Transverse colon (tissue), 4 donors: ENCODE data around the gene GDE1. TPM values are rescaled to one million over a fixed set of nuclear protein-coding genes. Genes with fewer than 3 reads are reported as not detected.

Experiments used
- DNase-seq: peaks from one replicate; pipeline ENCODE4 v3.0.0-alpha.2; 2019
- H3K27ac ChIP-seq, 4 donors: fragments of 200-600 bp; sonication (generic); 2 replicates each; pipeline ENCODE4 v1.5.1; 2016 to 2018; ENCODE audit warnings: inconsistent platforms in 4 of 4
- H3K27me3 ChIP-seq: fragments of 200-600 bp; sonication (generic); 2 replicates; pipeline ENCODE4 v1.5.1; 2017; ENCODE audit warnings: inconsistent platforms
- H3K36me3 ChIP-seq, 4 donors: fragments of 200-600 bp; sonication (generic); 2 replicates each; pipeline ENCODE4 v1.5.1; 2017 to 2019; ENCODE audit warnings: inconsistent platforms in 4 of 4
- H3K4me1 ChIP-seq, 4 donors: fragments of 200-600 bp; sonication (generic); 2 replicates each; pipeline ENCODE4 v1.5.1; 2017 to 2020; ENCODE audit warnings: inconsistent platforms in 4 of 4
- H3K4me3 ChIP-seq, 4 donors: fragments of 200-600 bp; sonication (generic); 1 replicate in 1 of 4; 2 replicates in 3 of 4; pipeline versions ENCODE4 v1.5.1 to v1.6.1; 2017 to 2019; ENCODE audit warnings: inconsistent platforms in 4 of 4
- H3K9me3 ChIP-seq, 2 donors: fragments of 200-600 bp; sonication (generic); 2 replicates each; pipeline ENCODE4 v1.5.1; 2017 to 2019; ENCODE audit warnings: inconsistent platforms in 2 of 2
- CTCF ChIP-seq, 5 experiments: fragments of 200-600 bp in 3 of 5; fragments of 450-650 bp in 2 of 5; sonication (generic) in 3 of 5; IDR thresholded peaks; 1 replicate in 2 of 5; 2 replicates in 3 of 5; pipeline ENCODE4 v1.5.1; 2016 to 2017; ENCODE audit warnings: antibody characterized with exemption in 5 of 5, inconsistent platforms in 3 of 5, mild to moderate bottlenecking in 2 of 5, moderate library complexity in 1 of 5
- EP300 ChIP-seq: sonication (generic); formaldehyde crosslinking; IDR thresholded peaks from one replicate; pipeline ENCODE4 v1.6.1; 2017; ENCODE audit warnings: antibody characterized with exemption, low read depth
- POLR2A ChIP-seq: fragments of 450-650 bp; IDR thresholded peaks from one replicate; pipeline ENCODE4 v1.6.1; 2016; ENCODE audit warnings: antibody characterized with exemption, mild to moderate bottlenecking, moderate library complexity
- POLR2AphosphoS5 ChIP-seq, 3 donors: sonication (generic); formaldehyde crosslinking; IDR thresholded peaks; one replicate each; pipeline ENCODE4 v1.6.1; 2016; ENCODE audit warnings: antibody characterized with exemption in 3 of 3
- WGBS, 2 donors: methylation state at CpG; one replicate each; pipeline ENCODE4 v1.1.5; 2018; ENCODE audit warnings: low coverage in 1 of 2; 5-methylcytosine and 5-hydroxymethylcytosine counted together
- in situ Hi-C, 4 donors: fragments of 200-750 bp; cut with MboI; loops; one replicate each; pipeline versions ENCODE4 v1.15.0 to v1.15.1; 2017; ENCODE audit warnings: low sequenced_read_pairs in 3 of 4, low pct_ligation_motif_present in 1 of 4, low pct_unique_long_range_greater_than_20kb in 1 of 4
- intact Hi-C: fragments of 100-400 bp; cut with DNase I; formaldehyde crosslinking; loops from one replicate; pipeline ENCODE4 v1.15.1; 2023; ENCODE audit warnings: low total_unique reads
- total RNA-seq, 4 donors: library from RNA; depleted of rRNA; stranded (reverse); fragments of >200 nt; gene quantifications; one replicate each; pipeline ENCODE4 v1.1.0, GENCODE V29; 2016

The GDE1 gene
- total RNA-seq, 4 donors from 2014 or later: 47.5 to 120 (median 96.8) TPM

GRCh38 chr16:19463468-19464315, 58.2 kb downstream of the GDE1 start:
- no peak for DNase-seq
- intact Hi-C loops: no loop called here
- no peaks in the 10 kb centered on the region for H3K9me3 ChIP-seq
- no peaks in the 10 kb centered on the region for H3K27me3 ChIP-seq
- WGBS, 2 donors: 43 to 78% methylated on average over 4 to 12 of the region's 12 CpGs
- H3K4me3 ChIP-seq: no peak overlapping the region
- in situ Hi-C loops: no loop called here
- H3K36me3 ChIP-seq: peaks cover 0 to 6% (median 0%) of the 10 kb centered on the region in 4 donors
- peaks cover 0 to 5% (median 2%) of the 10 kb centered on the region in 4 donors for H3K4me1 ChIP-seq
- peak overlapping the region in 3 of 4 donors; percentile 2 to 51 (median 46) for H3K27ac ChIP-seq
- TF ChIP-seq CTCF (IDR thresholded peaks at IDR 0.05) (no peak), POLR2AphosphoS5 (IDR thresholded peaks at IDR 0.05) (peak in 1 of 3 donors; percentile 37), POLR2A (no peak), EP300 (no peak)

- 87% methylated on average over 2 of the region's 2 CpGs; no CpG with 5 or more reads in 1 of the 2 donors for WGBS, 2 donors
- in situ Hi-C loops: no loop called here
- no peak for DNase-seq
- Histone ChIP-seq H3K9me3 (no peaks in the 10 kb centered on the region), H3K36me3 (no peaks in the 10 kb centered on the region), H3K4me1 (peaks cover 0 to 5% (median 2%) of the 10 kb centered on the region in 4 donors), H3K4me3 (no peak overlapping the region), H3K27ac (no peak overlapping the region), H3K27me3 (no peaks in the 10 kb centered on the region)
- intact Hi-C loops: no loop called here
- TF ChIP-seq POLR2AphosphoS5 (IDR thresholded peaks at IDR 0.05) (no peak), EP300 (no peak), CTCF (IDR thresholded peaks at IDR 0.05) (no peak), POLR2A (no peak)
Observed at GRCh38 chr16:19460397-19460796, 61.5 kb downstream of the GDE1 start.

DNA sequence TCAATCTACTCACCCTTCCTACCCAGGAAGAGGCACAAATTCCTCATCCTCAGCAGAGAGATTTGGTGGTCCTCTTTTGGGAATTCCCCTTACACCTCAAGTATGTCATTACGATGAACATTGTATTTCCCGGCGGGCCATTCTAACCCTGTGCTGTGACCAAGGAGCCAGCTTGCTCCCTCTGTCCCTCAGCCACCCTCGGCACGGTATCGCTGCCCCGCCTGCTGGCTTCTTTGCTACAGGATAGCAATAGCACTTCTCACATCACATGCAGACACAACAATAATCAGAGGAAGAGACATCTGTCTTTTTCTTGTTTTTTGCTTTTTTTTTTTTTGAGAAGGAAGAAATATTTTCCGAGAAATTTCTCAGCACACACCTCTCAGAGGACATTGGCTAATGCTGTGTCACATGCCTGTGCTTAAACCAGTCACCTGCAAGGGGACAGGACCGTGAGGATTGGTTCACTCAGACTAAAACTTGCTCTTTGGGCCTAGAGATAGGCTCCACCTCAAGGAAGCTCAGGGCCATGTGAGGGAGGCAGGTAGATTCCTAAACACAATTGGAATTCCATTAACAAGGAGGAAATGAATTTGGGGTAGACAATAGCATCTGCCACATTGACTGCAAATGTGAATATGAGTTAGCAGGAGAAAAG, 63.0 kb downstream of the GDE1 start:
- DNase-seq: no peak
- H3K4me1 ChIP-seq: peaks cover 0 to 5% (median 2%) of the 10 kb centered on the region in 4 donors
- H3K36me3 ChIP-seq: no peaks in the 10 kb centered on the region
- no peaks in the 10 kb centered on the region for H3K9me3 ChIP-seq
- H3K4me3 ChIP-seq: no peak overlapping the region
- 75 to 88% methylated on average over 8 to 9 of the region's 9 CpGs for WGBS, 2 donors
- no peak for TF ChIP-seq EP300
- TF ChIP-seq POLR2AphosphoS5 (IDR thresholded peaks at IDR 0.05): no peak
- no peak for TF ChIP-seq POLR2A
- TF ChIP-seq CTCF (IDR thresholded peaks at IDR 0.05): no peak
- H3K27ac ChIP-seq: no peak overlapping the region
- intact Hi-C loops: no loop called here
- no peaks in the 10 kb centered on the region for H3K27me3 ChIP-seq
- in situ Hi-C loops: no loop called here

Other genes starting within 250 kb of the GDE1 start
- gene CLEC19A, start 236.4 kb downstream of the GDE1 start, total RNA-seq: not detected
- 10 to 100 TPM; 14.5 to 94.6 (median 82.4) TPM for gene TMC5, start 104.2 kb downstream of the GDE1 start, total RNA-seq
- gene CCP110, start 1.8 kb upstream of the GDE1 start, total RNA-seq: 10 to 100 TPM in 3 of 4 donors, 1 to 10 TPM in 1; 7.1 to 43.4 (median 14.2) TPM
- gene VPS35L, start 33.6 kb upstream of the GDE1 start, total RNA-seq: 10 to 100 TPM; 40.0 to 89.8 (median 51.5) TPM
- 10 to 100 TPM in 3 of 4 donors, 1 to 10 TPM in 1; 4.4 to 25.8 (median 12.7) TPM for gene KNOP1, start 196.1 kb upstream of the GDE1 start, total RNA-seq
- gene IQCK, start 196.2 kb upstream of the GDE1 start, total RNA-seq: 10 to 100 TPM in 3 of 4 donors, 1 to 10 TPM in 1; 8.3 to 18.2 (median 12.7) TPM